SU-DHL-6 (cell line): ENCODE data around the gene NTRK3.

Source experiments
- H2AFZ ChIP-seq: fragments of 200-600 bp; sonication (generic); 2 replicates; pipeline ENCODE4 v1.6.1; 2014; ENCODE audit warnings: low read depth, mild to moderate bottlenecking, moderate library complexity, mixed read lengths, antibody characterized with exemption, low read length; ENCODE audit not compliant: severe bottlenecking
- H3F3A ChIP-seq: fragments of 200-600 bp; shearing (Covaris generic); 2 replicates; pipeline ENCODE4 v1.6.0; 2016; ENCODE audit warnings: antibody characterized with exemption, mild to moderate bottlenecking; ENCODE audit not compliant: insufficient read depth
- H3K27ac ChIP-seq: fragments of 200-600 bp; sonication (generic); 2 replicates; pipeline ENCODE4 v1.5.1; 2016; ENCODE audit warnings: low read depth, mild to moderate bottlenecking, low read length, moderate library complexity, mixed read lengths
- H3K27me3 ChIP-seq: fragments of 200-600 bp; sonication (generic), shearing (Covaris generic); 2 replicates; pipeline ENCODE4 v1.6.0; 2014; ENCODE audit warnings: mild to moderate bottlenecking, low read length
- H3K36me3 ChIP-seq: fragments of 200-600 bp; sonication (generic); 2 replicates; pipeline ENCODE4 v1.6.1; 2014; ENCODE audit warnings: mild to moderate bottlenecking, low read length, mixed read lengths
- H3K4me2 ChIP-seq: fragments of 300-600, 200-600 bp; shearing (Covaris generic), sonication (generic); 2 replicates; pipeline ENCODE4 v1.6.0; 2014; ENCODE audit warnings: low read length, low read depth, mild to moderate bottlenecking; ENCODE audit not compliant: poor library complexity, severe bottlenecking
- H3K4me3 ChIP-seq: fragments of 200-600 bp; sonication (generic); 2 replicates; pipeline ENCODE4 v1.5.1; 2014; ENCODE audit warnings: antibody characterized with exemption, low read length, mild to moderate bottlenecking, mixed read lengths; ENCODE audit not compliant: insufficient read depth, poor library complexity, severe bottlenecking
- H3K79me2 ChIP-seq: fragments of 200-600 bp; sonication (generic); 2 replicates; pipeline ENCODE4 v1.6.1; 2014; ENCODE audit warnings: mild to moderate bottlenecking, low read length, moderate library complexity; ENCODE audit not compliant: insufficient read depth
- H3K9ac ChIP-seq: fragments of 200-600 bp; sonication (generic); 2 replicates; pipeline ENCODE4 v1.7.0; 2014; ENCODE audit warnings: mild to moderate bottlenecking, low read length
- H3K9me2 ChIP-seq: fragments of 200-600 bp; sonication (generic); replicated peaks from 2 replicates; pipeline ENCODE4 v1.6.1; 2014; ENCODE audit warnings: low read length; ENCODE audit not compliant: insufficient read depth
- H3K9me3 ChIP-seq: fragments of 200-600 bp; sonication (generic); 2 replicates; pipeline ENCODE4 v1.6.1; 2014; ENCODE audit warnings: low read length, mixed read lengths; ENCODE audit not compliant: insufficient read depth
- H4K20me1 ChIP-seq: fragments of 200-600 bp; sonication (generic); 2 replicates; pipeline ENCODE4 v1.6.1; 2014; ENCODE audit warnings: low read depth, mild to moderate bottlenecking, antibody characterized with exemption, low read length, moderate library complexity, mixed read lengths
- EZH2phosphoT487 ChIP-seq: fragments of 200-600 bp; sonication (generic), shearing (Covaris generic); conservative IDR thresholded peaks from 2 replicates; pipeline ENCODE4 v1.6.1; 2018; ENCODE audit warnings: mild to moderate bottlenecking, antibody characterized with exemption, low read length, moderate library complexity, mixed read lengths
- TF ChIP-seq, protein P1 (sequence below): fragments of 200-600 bp; sonication (generic); IDR thresholded peaks from one replicate; pipeline ENCODE4 v1.5.1; 2017; ENCODE audit warnings: antibody characterized with exemption, mild to moderate bottlenecking, low read length, moderate library complexity; ENCODE audit not compliant: insufficient read depth, poor library complexity, severe bottlenecking

Gene NTRK3

DNA sequence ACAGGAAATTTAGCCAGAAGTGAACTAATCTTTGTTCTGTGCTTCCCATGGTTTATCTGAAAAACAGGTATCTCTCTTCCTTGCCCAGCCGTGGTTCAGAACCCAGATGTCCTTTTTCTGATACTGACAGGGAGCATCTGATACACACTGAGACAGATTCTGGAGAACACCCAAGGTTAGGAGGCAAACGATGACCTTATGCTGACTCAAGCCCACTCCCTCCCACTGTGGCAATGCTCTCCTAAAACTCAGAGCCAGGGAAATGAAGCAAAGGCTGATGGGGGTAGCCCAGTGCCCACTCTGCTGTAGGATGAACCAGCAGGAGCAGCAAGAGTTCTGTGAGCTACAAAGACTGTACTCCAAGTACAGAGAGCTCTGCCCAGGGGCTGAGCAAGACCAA lies 225.1 kb downstream of the NTRK3 start:
- Histone ChIP-seq H3K4me2 (no peak overlapping the region), H3F3A (no peaks in the 10 kb centered on the region), H2AFZ (no peak overlapping the region), H3K36me3 (no peaks in the 10 kb centered on the region), H3K9ac (no peak overlapping the region), H3K79me2 (no peaks in the 10 kb centered on the region), H3K9me2 (no peaks in the 10 kb centered on the region), H4K20me1 (no peaks in the 10 kb centered on the region), H3K27me3 (no peaks in the 10 kb centered on the region), H3K9me3 (no peaks in the 10 kb centered on the region), H3K4me3 (no peak overlapping the region), H3K27ac (no peak overlapping the region)
- TF ChIP-seq, protein P1, sequence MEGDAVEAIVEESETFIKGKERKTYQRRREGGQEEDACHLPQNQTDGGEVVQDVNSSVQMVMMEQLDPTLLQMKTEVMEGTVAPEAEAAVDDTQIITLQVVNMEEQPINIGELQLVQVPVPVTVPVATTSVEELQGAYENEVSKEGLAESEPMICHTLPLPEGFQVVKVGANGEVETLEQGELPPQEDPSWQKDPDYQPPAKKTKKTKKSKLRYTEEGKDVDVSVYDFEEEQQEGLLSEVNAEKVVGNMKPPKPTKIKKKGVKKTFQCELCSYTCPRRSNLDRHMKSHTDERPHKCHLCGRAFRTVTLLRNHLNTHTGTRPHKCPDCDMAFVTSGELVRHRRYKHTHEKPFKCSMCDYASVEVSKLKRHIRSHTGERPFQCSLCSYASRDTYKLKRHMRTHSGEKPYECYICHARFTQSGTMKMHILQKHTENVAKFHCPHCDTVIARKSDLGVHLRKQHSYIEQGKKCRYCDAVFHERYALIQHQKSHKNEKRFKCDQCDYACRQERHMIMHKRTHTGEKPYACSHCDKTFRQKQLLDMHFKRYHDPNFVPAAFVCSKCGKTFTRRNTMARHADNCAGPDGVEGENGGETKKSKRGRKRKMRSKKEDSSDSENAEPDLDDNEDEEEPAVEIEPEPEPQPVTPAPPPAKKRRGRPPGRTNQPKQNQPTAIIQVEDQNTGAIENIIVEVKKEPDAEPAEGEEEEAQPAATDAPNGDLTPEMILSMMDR = no peak
- TF ChIP-seq EZH2phosphoT487 = no peak

DNA sequence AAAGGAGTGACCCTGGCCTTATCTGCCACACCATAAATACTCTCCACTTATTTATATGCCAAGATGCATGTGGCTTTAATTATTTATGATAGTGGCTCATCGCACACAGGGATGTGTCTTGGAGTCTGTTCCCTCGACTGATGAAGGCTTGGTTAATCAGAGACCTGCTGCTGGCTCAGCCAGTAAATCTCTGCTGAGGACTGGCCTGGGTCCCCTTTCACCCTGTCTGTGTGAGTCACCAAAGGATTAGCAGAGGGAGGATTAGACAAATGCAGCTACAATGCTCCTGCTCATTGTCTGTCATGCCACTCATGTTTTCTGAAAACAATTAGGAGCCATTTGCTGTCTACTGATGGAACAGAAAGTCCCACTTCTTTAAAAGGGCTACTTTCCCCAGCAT lies 226.8 kb downstream of the NTRK3 start:
- Histone ChIP-seq H3K9me2 (no peaks in the 10 kb centered on the region), H4K20me1 (no peaks in the 10 kb centered on the region), H3K4me2 (no peak overlapping the region), H3K9ac (no peak overlapping the region), H3K79me2 (no peaks in the 10 kb centered on the region), H3F3A (no peaks in the 10 kb centered on the region), H3K27ac (no peak overlapping the region), H3K4me3 (no peak overlapping the region), H3K27me3 (no peaks in the 10 kb centered on the region), H2AFZ (no peak overlapping the region), H3K36me3 (no peaks in the 10 kb centered on the region), H3K9me3 (no peaks in the 10 kb centered on the region)
- TF ChIP-seq, protein P1 = no peak
- no peak for TF ChIP-seq EZH2phosphoT487

DNA sequence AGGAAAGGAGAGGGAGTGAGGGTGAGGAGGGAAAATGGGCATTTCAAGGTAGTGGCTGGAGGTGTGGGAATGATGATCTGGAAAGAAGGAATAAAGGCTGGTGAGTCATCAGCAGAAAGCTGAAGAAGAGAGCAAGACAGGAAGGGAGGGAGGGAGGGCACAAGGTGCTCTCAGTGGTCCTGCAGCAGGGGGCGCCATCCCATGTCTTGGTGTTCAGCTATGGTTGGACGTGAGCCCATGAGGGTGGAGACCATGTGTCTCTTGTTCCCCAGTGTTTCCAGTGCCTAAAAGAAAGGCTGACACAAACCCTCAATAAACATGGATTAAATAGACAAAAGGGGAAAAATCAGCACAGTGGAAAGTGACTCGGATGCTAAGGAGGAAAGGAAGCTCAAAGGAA lies 228.5 kb downstream of the NTRK3 start:
- no peak for TF ChIP-seq EZH2phosphoT487
- TF ChIP-seq, protein P1 = no peak
- Histone ChIP-seq H3K9me2 (no peaks in the 10 kb centered on the region), H3K9ac (no peak overlapping the region)

DNA sequence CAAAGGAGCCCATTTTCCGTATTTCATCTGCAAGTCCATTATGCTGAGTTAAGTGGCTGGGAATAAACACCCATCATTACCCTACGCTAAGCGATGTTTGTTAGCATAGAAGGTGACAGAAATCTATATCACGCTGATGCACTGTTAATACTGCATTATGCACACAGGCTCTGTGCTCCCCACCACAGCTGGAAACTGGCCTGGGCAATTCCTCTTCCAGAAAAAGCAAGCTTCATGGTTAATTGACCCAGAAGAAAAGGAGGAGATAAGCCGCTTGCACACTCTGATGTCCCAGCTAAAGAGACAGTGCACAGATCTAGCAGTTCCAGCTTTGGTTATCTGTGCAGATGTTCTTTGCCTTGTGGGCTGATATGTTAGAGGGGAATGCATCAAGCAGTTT lies 232.6 kb downstream of the NTRK3 start:
- no peaks in the 10 kb centered on the region for H3K36me3 ChIP-seq
- H3K9me3 ChIP-seq = no peaks in the 10 kb centered on the region
- H3F3A ChIP-seq = no peaks in the 10 kb centered on the region
- H2AFZ ChIP-seq = no peak overlapping the region
- no peak for TF ChIP-seq EZH2phosphoT487
- TF ChIP-seq, protein P1 = no peak
- H3K27ac ChIP-seq = no peak overlapping the region
- H3K4me2 ChIP-seq = no peak overlapping the region
- no peaks in the 10 kb centered on the region for H3K9me2 ChIP-seq
- H3K79me2 ChIP-seq = no peaks in the 10 kb centered on the region
- no peaks in the 10 kb centered on the region for H3K27me3 ChIP-seq
- H3K4me3 ChIP-seq = no peak overlapping the region
- H3K9ac ChIP-seq = no peak overlapping the region
- H4K20me1 ChIP-seq = no peaks in the 10 kb centered on the region

More for the DNA sequence above, 228.5 kb downstream of the NTRK3 start:
- H3K79me2 ChIP-seq = no peaks in the 10 kb centered on the region
- H4K20me1 ChIP-seq = no peaks in the 10 kb centered on the region
- H3K27me3 ChIP-seq = no peaks in the 10 kb centered on the region
- no peaks in the 10 kb centered on the region for H3K36me3 ChIP-seq
- no peaks in the 10 kb centered on the region for H3K9me3 ChIP-seq
- no peak overlapping the region for H3K4me2 ChIP-seq
- H3K4me3 ChIP-seq = no peak overlapping the region
- H2AFZ ChIP-seq = no peak overlapping the region
- no peaks in the 10 kb centered on the region for H3F3A ChIP-seq
- no peak overlapping the region for H3K27ac ChIP-seq
